Measurements from ENCODE around the gene SEC14L5. TPM values are rescaled to one million over a fixed set of nuclear protein-coding genes. Genes with fewer than 3 reads are reported as not detected.

Gene SEC14L5
- total RNA-seq, 1 experiment from 2014 or later, result not detected

DNA sequence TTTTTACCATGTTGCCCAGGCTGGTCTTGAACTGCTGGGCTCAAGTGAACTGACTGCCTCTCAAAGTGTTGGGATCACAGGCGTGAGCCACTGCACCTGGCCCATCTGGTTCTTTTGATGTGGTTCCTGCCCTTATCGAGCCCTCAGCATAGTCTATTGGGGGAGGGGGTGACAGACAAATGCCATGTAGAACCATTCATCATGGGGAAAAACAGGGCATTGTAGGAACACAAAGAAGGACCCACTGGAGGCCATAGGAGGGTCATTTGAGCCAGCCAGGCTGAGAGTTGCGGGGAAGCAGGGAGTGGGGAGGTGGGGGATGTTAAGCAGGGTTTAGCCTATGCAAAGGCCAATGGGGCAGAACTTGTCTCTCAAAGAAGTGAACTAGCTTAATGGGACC is 11.9 kb downstream of the SEC14L5 start:
- no peak for TF ChIP-seq EZH2phosphoT487 (IDR thresholded peaks at IDR 0.05; ENCODE audit: borderline replicate concordance, low read length)
- no peak for TF ChIP-seq EZH2 (IDR thresholded peaks at IDR 0.05; ENCODE audit: low read length, unreplicated experiment)
- TF ChIP-seq, protein P1, sequence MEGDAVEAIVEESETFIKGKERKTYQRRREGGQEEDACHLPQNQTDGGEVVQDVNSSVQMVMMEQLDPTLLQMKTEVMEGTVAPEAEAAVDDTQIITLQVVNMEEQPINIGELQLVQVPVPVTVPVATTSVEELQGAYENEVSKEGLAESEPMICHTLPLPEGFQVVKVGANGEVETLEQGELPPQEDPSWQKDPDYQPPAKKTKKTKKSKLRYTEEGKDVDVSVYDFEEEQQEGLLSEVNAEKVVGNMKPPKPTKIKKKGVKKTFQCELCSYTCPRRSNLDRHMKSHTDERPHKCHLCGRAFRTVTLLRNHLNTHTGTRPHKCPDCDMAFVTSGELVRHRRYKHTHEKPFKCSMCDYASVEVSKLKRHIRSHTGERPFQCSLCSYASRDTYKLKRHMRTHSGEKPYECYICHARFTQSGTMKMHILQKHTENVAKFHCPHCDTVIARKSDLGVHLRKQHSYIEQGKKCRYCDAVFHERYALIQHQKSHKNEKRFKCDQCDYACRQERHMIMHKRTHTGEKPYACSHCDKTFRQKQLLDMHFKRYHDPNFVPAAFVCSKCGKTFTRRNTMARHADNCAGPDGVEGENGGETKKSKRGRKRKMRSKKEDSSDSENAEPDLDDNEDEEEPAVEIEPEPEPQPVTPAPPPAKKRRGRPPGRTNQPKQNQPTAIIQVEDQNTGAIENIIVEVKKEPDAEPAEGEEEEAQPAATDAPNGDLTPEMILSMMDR (conservative IDR thresholded peaks at IDR 0.05; ENCODE audit: low read depth, low read length), result no peak
- no peaks in the 10 kb centered on the region for H3K4me1 ChIP-seq (ENCODE audit: insufficient read depth, low read length)
- H3K9ac ChIP-seq (ENCODE audit: low read length), result no peak overlapping the region
- H3K9me3 ChIP-seq (ENCODE audit: low read length), result no peaks in the 10 kb centered on the region
- H3K9me2 ChIP-seq (replicated peaks; ENCODE audit: low read length), result no peaks in the 10 kb centered on the region
- no peaks in the 10 kb centered on the region for H4K20me1 ChIP-seq (ENCODE audit: low read length)
- no peaks in the 10 kb centered on the region for H3K79me2 ChIP-seq (ENCODE audit: low read length)
- H3K27me3 ChIP-seq (ENCODE audit: low read length), result no peaks in the 10 kb centered on the region
- ChIA-PET CTCF (no interaction called here), POLR2A (ENCODE audit: unreplicated experiment) (no interaction called here)
- no peak overlapping the region for H3K4me3 ChIP-seq (ENCODE audit: low read length)
- intact Hi-C loops (cut with micrococcal nuclease), result no loop called here
- H3K4me2 ChIP-seq (ENCODE audit: low read length), result no peak overlapping the region
- no TSS peak for BruUV-seq (replicated peaks)
- no peak overlapping the region for H3K27ac ChIP-seq (ENCODE audit: low read length)
- no peaks in the 10 kb centered on the region for H3K36me3 ChIP-seq (ENCODE audit: low read depth, low read length)
- no peak overlapping the region for H2AFZ ChIP-seq (ENCODE audit: low read length)
- ATAC-seq (no peak), DNase-seq (no peak)
- H3F3A ChIP-seq (ENCODE audit: low read length, unreplicated experiment), result no peaks in the 10 kb centered on the region

DNA sequence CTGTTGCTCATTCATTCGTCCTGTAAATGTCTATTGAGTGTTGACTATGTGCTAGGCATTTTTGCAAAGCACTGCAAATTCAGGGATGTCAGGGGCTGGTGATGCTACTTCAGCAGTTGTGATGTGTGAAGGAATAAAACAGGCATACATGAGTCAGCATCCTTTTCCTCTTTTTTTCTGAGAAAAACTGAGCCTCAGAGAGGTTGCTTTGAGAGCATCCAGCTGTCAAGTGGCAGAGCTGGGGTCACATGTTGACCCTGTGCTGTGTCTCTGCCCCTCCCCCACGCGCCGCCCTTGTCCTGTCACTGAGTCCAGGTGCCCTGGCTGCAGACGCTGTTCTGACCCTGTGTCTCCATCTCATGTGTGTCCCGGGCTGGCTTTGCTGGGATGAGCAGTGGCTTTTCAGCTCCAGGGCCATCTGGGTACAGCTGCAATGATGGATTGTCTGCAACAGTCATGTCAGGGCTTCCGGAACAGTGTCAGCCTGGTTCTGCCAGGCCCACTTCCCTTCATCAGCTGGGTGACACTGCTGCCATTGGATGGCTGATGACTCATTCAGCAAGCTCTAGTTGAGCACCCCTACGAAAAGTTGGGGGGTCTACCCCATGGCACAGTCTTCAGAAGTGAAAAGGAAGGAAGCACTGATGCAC is 14.9 kb downstream of the SEC14L5 start:
- no peaks in the 10 kb centered on the region for H4K20me1 ChIP-seq (ENCODE audit: low read length)
- no peak overlapping the region for H3K4me2 ChIP-seq (ENCODE audit: low read length)
- H3K79me2 ChIP-seq (ENCODE audit: low read length), result no peaks in the 10 kb centered on the region
- CTCF ChIA-PET, result no interaction called here
- DNase-seq, result no peak
- POLR2A ChIA-PET (ENCODE audit: unreplicated experiment), result no interaction called here
- TF ChIP-seq, protein P1 (conservative IDR thresholded peaks at IDR 0.05; ENCODE audit: low read depth, low read length), result no peak
- no peak for TF ChIP-seq EZH2 (IDR thresholded peaks at IDR 0.05; ENCODE audit: low read length, unreplicated experiment)
- TF ChIP-seq EZH2phosphoT487 (IDR thresholded peaks at IDR 0.05; ENCODE audit: borderline replicate concordance, low read length), result no peak
- ATAC-seq, result no peak
- H3K9ac ChIP-seq (ENCODE audit: low read length), result no peak overlapping the region
- H3F3A ChIP-seq (ENCODE audit: low read length, unreplicated experiment), result no peaks in the 10 kb centered on the region
- no TSS peak for BruUV-seq (replicated peaks)
- H3K4me3 ChIP-seq (ENCODE audit: low read length), result no peak overlapping the region
- H3K9me3 ChIP-seq (ENCODE audit: low read length), result no peaks in the 10 kb centered on the region
- no peaks in the 10 kb centered on the region for H3K27me3 ChIP-seq (ENCODE audit: low read length)
- intact Hi-C loops (cut with micrococcal nuclease), result no loop called here
- H3K9me2 ChIP-seq (replicated peaks; ENCODE audit: low read length), result no peaks in the 10 kb centered on the region
- H2AFZ ChIP-seq (ENCODE audit: low read length), result no peak overlapping the region
- H3K4me1 ChIP-seq (ENCODE audit: insufficient read depth, low read length), result no peaks in the 10 kb centered on the region
- H3K36me3 ChIP-seq (ENCODE audit: low read depth, low read length), result no peaks in the 10 kb centered on the region
- no peak overlapping the region for H3K27ac ChIP-seq (ENCODE audit: low read length)

DNA sequence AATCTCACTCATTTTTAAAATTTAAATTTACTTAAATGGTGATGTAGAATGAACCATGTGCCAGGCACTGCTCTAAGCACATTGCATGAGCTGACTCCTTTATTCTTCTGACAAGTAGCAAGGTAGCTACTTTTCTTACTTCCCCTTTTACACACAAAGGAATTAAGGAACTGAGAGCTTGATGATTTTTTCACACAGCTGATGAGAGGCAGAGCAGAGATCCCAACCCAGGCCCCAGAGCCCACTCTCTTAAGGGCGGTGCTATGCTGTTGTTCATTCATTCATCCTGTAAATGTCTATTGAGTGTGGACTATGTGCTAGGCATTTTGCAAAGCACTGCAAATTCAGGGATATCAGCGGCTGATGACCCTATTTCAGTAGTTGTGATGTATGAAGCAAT is 17.9 kb downstream of the SEC14L5 start:
- no TSS peak for BruUV-seq (replicated peaks)

More for the DNA sequence above, 17.9 kb downstream of the SEC14L5 start:
- no peak overlapping the region for H3K4me3 ChIP-seq (ENCODE audit: low read length)
- H3F3A ChIP-seq (ENCODE audit: low read length, unreplicated experiment), result no peaks in the 10 kb centered on the region
- no peaks in the 10 kb centered on the region for H3K79me2 ChIP-seq (ENCODE audit: low read length)
- no peaks in the 10 kb centered on the region for H3K4me1 ChIP-seq (ENCODE audit: insufficient read depth, low read length)
- no peak overlapping the region for H2AFZ ChIP-seq (ENCODE audit: low read length)
- H3K9ac ChIP-seq (ENCODE audit: low read length), result no peak overlapping the region
- no peak overlapping the region for H3K27ac ChIP-seq (ENCODE audit: low read length)
- CTCF ChIA-PET, result no interaction called here
- no peak for DNase-seq
- H4K20me1 ChIP-seq (ENCODE audit: low read length), result no peaks in the 10 kb centered on the region
- TF ChIP-seq EZH2phosphoT487 (IDR thresholded peaks at IDR 0.05; ENCODE audit: borderline replicate concordance, low read length) (no peak), EZH2 (IDR thresholded peaks at IDR 0.05; ENCODE audit: low read length, unreplicated experiment) (no peak)
- TF ChIP-seq, protein P1 (conservative IDR thresholded peaks at IDR 0.05; ENCODE audit: low read depth, low read length), result no peak
- ATAC-seq, result no peak
- H3K9me3 ChIP-seq (ENCODE audit: low read length), result no peaks in the 10 kb centered on the region
- no peaks in the 10 kb centered on the region for H3K36me3 ChIP-seq (ENCODE audit: low read depth, low read length)
- POLR2A ChIA-PET (ENCODE audit: unreplicated experiment), result no interaction called here
- H3K4me2 ChIP-seq (ENCODE audit: low read length), result no peak overlapping the region
- H3K27me3 ChIP-seq (ENCODE audit: low read length), result no peaks in the 10 kb centered on the region
- no peaks in the 10 kb centered on the region for H3K9me2 ChIP-seq (replicated peaks; ENCODE audit: low read length)
- intact Hi-C loops (cut with micrococcal nuclease), result no loop called here

All from PC-3 (cell line).